Omental fat pad (tissue), 4 donors: Measurements from ENCODE around the gene TADA2B. TPM values are rescaled to one million over a fixed set of nuclear protein-coding genes. Genes with fewer than 3 reads are reported as not detected.

Experiments used
- ATAC-seq: fragments of 150-250 bp; one replicate; pipeline ENCODE4 v1.9.1; 2016; ENCODE audit warnings: mild to moderate bottlenecking, moderate library complexity; ENCODE audit not compliant: low FRiP score
- DNase-seq: peaks from one replicate; pipeline ENCODE4 v3.0.0-alpha.2; 2019; ENCODE audit warnings: low spot score
- total RNA-seq, 4 donors: library from RNA; depleted of rRNA; stranded (reverse); fragments of >200 nt; gene quantifications; one replicate each; pipeline ENCODE4 v1.1.0, GENCODE V29; 2016
- TF ChIP-seq, protein P1 (sequence below), 3 donors: fragments of 450-650 bp; IDR thresholded peaks; one replicate each; pipeline ENCODE4 v1.5.1; 2016 to 2017; ENCODE audit warnings: antibody characterized with exemption in 3 of 3, mild to moderate bottlenecking in 3 of 3, moderate library complexity in 2 of 3

The TADA2B gene
- total RNA-seq, 4 donors from 2014 or later = 12.2 to 20.5 (median 16.5) TPM

GRCh38 chr4:7040765-7041164, 2.4 kb upstream of the TADA2B start:
- TF ChIP-seq, protein P1, sequence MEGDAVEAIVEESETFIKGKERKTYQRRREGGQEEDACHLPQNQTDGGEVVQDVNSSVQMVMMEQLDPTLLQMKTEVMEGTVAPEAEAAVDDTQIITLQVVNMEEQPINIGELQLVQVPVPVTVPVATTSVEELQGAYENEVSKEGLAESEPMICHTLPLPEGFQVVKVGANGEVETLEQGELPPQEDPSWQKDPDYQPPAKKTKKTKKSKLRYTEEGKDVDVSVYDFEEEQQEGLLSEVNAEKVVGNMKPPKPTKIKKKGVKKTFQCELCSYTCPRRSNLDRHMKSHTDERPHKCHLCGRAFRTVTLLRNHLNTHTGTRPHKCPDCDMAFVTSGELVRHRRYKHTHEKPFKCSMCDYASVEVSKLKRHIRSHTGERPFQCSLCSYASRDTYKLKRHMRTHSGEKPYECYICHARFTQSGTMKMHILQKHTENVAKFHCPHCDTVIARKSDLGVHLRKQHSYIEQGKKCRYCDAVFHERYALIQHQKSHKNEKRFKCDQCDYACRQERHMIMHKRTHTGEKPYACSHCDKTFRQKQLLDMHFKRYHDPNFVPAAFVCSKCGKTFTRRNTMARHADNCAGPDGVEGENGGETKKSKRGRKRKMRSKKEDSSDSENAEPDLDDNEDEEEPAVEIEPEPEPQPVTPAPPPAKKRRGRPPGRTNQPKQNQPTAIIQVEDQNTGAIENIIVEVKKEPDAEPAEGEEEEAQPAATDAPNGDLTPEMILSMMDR (IDR thresholded peaks at IDR 0.05) = no peak
- DNase-seq = no peak
- no peak for ATAC-seq

GRCh38 chr4:7041246-7041645, 1.9 kb upstream of the TADA2B start:
- TF ChIP-seq, protein P1 (IDR thresholded peaks at IDR 0.05) = no peak
- ATAC-seq (no peak), DNase-seq (no peak)

- ATAC-seq (no peak), DNase-seq (no peak)
- TF ChIP-seq, protein P1 (IDR thresholded peaks at IDR 0.05) = no peak
Observed at GRCh38 chr4:7041801-7042502, 1.2 kb upstream of the TADA2B start.

DNA sequence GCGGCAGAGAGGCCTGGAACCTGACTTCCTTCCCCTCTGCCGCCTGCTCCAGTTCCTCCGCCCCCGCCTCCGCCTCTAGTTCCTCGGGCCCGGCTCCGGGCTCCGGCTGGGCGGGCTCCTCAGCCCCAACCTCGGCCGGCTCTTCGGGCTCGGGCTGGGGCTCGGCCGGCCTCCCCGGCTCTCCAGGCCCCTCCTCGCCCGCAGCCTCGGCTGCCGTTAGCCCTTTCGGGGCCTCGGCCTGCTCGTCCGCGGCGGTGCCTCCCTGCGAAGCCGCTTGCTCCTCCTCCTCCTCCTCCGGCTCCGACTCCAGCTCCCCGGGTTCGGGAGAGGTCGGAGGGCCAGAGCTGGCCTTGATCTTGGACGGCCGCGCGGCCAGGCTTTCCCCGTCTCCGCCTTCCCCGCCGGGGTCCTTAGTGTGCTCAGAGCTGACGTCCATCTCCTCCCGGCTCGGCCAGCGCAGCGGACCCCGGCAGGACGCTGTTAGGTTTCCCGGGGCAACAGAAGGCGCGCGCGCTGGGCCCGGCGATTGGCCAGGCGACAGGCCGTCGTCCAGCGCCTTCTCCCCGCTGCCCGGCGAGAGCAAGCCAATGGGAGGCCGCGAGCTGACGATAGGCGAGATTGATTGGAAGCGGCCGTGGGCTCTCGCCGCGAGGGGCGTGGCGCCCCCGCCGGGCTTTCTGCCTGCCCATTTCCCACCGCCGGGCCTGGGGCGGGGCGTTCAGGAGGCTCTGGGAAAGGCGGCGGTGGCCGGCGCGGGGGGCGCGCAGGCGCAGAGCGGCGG, 479 bp upstream of the TADA2B start:
- DNase-seq (peak; percentile 78), ATAC-seq (peak; percentile 96)
- TF ChIP-seq, protein P1 (IDR thresholded peaks at IDR 0.05) = peak in 1 of 3 donors; percentile 52

DNA sequence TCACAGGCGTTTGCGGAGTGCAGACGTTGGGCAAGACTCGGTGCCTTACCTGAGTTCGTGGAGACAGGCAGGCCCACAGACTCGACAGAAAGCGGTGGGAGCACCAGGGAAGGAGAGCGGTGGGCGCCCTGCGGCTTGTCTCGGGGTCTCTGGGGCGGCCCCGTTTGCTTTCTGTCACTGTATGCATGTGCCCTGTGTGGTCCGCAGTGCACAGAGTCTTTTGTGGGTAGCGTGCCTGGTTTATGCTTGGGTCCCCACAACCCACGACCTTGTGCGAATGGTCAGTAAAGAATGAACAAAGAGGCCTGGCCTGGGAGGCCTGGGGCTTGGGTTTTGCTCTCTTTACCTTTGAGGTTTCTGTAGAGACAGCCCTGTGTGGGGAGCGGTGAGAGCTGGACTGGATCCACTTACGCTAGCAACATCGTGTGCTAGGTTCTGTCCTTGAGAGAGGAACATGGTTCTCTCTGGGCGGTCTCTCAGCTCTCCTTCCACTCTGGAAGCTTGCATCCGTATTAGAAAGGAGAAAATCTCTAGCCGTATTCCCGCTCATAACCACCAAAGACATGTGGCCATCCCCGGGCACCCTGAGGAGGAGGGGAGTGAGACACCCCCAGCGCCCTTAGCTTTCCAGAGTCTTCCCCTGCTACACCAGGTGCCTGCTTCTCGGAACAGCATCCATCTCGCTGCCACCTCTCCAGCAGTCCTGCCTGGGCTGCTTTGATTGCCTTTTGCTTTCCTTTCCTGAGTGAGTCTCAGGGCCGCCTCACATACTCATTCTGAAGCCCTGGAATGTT, 1.2 kb downstream of the TADA2B start:
- no peak for DNase-seq
- ATAC-seq = no peak
- TF ChIP-seq, protein P1 (IDR thresholded peaks at IDR 0.05) = no peak

DNA sequence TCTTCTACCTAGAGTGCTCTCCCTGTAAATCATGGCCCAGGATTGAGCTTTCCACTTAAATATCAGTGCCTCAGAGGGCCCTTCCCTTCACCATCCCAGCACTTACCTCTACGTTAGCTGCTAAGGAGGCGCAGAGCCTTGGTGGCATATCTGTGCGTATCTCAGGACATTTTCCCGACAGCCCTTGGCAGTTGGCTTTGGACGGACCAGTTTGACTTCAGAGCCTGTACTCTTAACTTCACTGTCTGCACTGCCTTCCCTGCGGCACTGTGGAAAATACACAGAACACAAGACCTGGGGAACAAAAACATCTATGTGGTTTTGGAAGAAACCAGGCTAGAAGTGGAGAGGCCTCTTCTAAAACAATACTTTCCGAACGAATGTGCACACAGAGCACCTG, 2.4 kb downstream of the TADA2B start:
- DNase-seq (no peak), ATAC-seq (no peak)
- TF ChIP-seq, protein P1 (IDR thresholded peaks at IDR 0.05) = no peak
